Measurements from ENCODE around the gene CBFB.

- TF ChIP-seq, protein P1, sequence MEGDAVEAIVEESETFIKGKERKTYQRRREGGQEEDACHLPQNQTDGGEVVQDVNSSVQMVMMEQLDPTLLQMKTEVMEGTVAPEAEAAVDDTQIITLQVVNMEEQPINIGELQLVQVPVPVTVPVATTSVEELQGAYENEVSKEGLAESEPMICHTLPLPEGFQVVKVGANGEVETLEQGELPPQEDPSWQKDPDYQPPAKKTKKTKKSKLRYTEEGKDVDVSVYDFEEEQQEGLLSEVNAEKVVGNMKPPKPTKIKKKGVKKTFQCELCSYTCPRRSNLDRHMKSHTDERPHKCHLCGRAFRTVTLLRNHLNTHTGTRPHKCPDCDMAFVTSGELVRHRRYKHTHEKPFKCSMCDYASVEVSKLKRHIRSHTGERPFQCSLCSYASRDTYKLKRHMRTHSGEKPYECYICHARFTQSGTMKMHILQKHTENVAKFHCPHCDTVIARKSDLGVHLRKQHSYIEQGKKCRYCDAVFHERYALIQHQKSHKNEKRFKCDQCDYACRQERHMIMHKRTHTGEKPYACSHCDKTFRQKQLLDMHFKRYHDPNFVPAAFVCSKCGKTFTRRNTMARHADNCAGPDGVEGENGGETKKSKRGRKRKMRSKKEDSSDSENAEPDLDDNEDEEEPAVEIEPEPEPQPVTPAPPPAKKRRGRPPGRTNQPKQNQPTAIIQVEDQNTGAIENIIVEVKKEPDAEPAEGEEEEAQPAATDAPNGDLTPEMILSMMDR (IDR thresholded peaks at IDR 0.05; ENCODE audit: poor library complexity, severe bottlenecking): no peak
- no peak for TF ChIP-seq SMC3 (conservative IDR thresholded peaks at IDR 0.05; ENCODE audit: poor library complexity)
- TF ChIP-seq EZH2 (IDR thresholded peaks at IDR 0.05; ENCODE audit: borderline replicate concordance, insufficient read depth, low read length, poor library complexity, severe bottlenecking): no peak
- TF ChIP-seq TAF1 (IDR thresholded peaks at IDR 0.05; ENCODE audit: low read depth): no peak
- no peak for TF ChIP-seq EP300 (conservative IDR thresholded peaks at IDR 0.05; ENCODE audit: poor library complexity, severe bottlenecking)
- TF ChIP-seq RAD21 (conservative IDR thresholded peaks at IDR 0.05): no peak
- no peak for TF ChIP-seq MXI1 (conservative IDR thresholded peaks at IDR 0.05; ENCODE audit: poor library complexity, severe bottlenecking)
- TF ChIP-seq, protein P2, sequence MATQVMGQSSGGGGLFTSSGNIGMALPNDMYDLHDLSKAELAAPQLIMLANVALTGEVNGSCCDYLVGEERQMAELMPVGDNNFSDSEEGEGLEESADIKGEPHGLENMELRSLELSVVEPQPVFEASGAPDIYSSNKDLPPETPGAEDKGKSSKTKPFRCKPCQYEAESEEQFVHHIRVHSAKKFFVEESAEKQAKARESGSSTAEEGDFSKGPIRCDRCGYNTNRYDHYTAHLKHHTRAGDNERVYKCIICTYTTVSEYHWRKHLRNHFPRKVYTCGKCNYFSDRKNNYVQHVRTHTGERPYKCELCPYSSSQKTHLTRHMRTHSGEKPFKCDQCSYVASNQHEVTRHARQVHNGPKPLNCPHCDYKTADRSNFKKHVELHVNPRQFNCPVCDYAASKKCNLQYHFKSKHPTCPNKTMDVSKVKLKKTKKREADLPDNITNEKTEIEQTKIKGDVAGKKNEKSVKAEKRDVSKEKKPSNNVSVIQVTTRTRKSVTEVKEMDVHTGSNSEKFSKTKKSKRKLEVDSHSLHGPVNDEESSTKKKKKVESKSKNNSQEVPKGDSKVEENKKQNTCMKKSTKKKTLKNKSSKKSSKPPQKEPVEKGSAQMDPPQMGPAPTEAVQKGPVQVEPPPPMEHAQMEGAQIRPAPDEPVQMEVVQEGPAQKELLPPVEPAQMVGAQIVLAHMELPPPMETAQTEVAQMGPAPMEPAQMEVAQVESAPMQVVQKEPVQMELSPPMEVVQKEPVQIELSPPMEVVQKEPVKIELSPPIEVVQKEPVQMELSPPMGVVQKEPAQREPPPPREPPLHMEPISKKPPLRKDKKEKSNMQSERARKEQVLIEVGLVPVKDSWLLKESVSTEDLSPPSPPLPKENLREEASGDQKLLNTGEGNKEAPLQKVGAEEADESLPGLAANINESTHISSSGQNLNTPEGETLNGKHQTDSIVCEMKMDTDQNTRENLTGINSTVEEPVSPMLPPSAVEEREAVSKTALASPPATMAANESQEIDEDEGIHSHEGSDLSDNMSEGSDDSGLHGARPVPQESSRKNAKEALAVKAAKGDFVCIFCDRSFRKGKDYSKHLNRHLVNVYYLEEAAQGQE (IDR thresholded peaks at IDR 0.05; ENCODE audit: borderline replicate concordance): no peak
These were observed 15.6 kb upstream of the CBFB start for GRCh38 chr16:67013233-67013822.
